AG04449 (cell line): Measurements from ENCODE around the gene MFAP2.

Experiments used
- CTCF ChIA-PET: fragments of 350-600 bp; formaldehyde crosslinking; extraction: SDS; loops from one replicate; lab custom pipeline; 2021; ENCODE audit warnings: antibody characterized with exemption; lab: Yijun Ruan, JAX
- POLR2A ChIA-PET: fragments of 400-600, 350-600 bp; formaldehyde crosslinking; extraction: SDS; loops from one replicate; lab custom pipeline; 2020; ENCODE audit warnings: antibody characterized with exemption, inconsistent platforms; lab: Yijun Ruan, JAX
- DNase-seq: peaks from one replicate; pipeline ENCODE4 v3.0.0-alpha.2; 2010; ENCODE audit warnings: low read depth, low spot score
- H3K4me3 ChIP-seq: 2 replicates; pipeline ENCODE4 v1.5.1; 2011; ENCODE audit warnings: low read depth, mild to moderate bottlenecking, control low read depth, low read length
- TF ChIP-seq, protein P1 (sequence below): IDR thresholded peaks from one replicate; pipeline ENCODE4 v1.5.1; 2011; ENCODE audit warnings: mild to moderate bottlenecking, moderate library complexity, low read length, control low read depth, inconsistent platforms; ENCODE audit not compliant: insufficient read depth; ENCODE audit errors: missing control alignments

The MFAP2 gene, protein sequence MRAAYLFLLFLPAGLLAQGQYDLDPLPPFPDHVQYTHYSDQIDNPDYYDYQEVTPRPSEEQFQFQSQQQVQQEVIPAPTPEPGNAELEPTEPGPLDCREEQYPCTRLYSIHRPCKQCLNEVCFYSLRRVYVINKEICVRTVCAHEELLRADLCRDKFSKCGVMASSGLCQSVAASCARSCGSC

DNA sequence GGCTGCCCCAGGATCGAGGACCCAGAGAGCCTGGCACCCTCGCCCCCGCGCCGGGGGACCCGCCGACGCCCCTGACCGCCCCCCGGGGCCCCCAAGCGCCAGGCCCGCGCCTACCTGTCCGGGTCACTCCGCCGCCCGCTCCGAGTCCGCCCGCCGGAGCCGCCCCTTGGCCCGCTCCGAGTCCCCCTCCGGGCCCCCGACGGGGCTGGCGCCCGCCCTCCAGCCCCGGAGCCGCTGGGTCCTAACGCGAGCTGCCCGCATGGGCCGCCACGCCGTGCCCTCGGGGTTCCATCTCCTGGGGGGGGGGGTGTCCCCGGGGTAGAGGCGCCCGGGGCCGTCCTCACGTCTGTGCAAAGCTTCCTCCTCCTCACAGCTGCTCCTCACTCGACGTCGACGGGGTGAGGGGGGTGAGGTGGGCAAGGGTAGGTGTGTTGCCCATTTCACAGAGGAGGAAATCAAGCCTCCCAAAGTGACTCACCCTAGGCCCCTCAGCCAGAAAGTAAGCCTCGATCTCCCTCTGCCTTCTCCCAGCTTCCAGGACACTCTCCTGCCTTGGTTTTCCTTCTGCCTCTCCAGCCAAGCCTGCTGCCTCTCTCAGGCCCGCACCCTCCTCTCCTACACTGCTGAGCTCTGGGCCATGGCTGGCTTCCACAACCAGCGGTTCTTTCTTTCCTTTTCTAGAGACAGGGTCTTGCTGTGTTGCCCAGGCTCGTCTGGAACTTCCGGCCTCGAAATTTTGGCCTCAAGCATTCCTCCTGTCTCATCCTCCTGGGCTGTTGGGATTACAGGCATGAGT is at the start of gene MFAP2:
TSS of gene MFAP2 (minus strand) at position 148 of the 796 bp plus-strand sequence. CDS start 2,347 bp downstream, outside the sequence.
- H3K4me3 ChIP-seq = peak within 1 kb of the TSS; percentile 76

DNA sequence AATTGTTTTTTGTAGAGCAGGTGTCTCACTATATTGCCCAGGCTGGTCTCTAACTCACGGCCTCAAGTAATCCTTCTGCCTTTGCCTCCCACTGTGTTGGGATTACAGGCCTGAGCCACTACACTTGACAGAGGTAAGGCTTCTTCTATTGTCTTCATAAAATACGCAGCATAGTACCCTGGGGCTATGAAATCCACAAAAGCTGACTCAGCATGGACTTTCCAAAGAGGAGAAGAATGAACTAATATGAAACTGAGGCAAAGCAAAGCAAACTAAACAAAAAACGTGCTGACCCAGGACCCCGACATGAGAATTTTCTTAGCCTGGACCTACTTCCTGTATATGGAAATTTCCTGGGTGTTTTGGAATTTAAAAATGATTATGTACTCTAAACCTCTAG is 49.8 kb upstream of the MFAP2 start:
- TF ChIP-seq, protein P1, sequence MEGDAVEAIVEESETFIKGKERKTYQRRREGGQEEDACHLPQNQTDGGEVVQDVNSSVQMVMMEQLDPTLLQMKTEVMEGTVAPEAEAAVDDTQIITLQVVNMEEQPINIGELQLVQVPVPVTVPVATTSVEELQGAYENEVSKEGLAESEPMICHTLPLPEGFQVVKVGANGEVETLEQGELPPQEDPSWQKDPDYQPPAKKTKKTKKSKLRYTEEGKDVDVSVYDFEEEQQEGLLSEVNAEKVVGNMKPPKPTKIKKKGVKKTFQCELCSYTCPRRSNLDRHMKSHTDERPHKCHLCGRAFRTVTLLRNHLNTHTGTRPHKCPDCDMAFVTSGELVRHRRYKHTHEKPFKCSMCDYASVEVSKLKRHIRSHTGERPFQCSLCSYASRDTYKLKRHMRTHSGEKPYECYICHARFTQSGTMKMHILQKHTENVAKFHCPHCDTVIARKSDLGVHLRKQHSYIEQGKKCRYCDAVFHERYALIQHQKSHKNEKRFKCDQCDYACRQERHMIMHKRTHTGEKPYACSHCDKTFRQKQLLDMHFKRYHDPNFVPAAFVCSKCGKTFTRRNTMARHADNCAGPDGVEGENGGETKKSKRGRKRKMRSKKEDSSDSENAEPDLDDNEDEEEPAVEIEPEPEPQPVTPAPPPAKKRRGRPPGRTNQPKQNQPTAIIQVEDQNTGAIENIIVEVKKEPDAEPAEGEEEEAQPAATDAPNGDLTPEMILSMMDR = no peak
- ChIA-PET CTCF (interaction anchor here (1.2 kb wide), 1 partner anchor 78 kb away, joined by 4 read pairs; no protein-coding TSS in a partner anchor), POLR2A (no interaction called here)
- no peak overlapping the region for H3K4me3 ChIP-seq
- DNase-seq = no peak

More for the DNA sequence above, at the start of gene MFAP2:
- ChIA-PET POLR2A (interaction anchor here (0.6 to 1.7 kb wide), 7 partner anchors 8 to 816 kb away, joined by 3 to 8 read pairs (median 3); no protein-coding TSS in a partner anchor), CTCF (interaction anchor here (0.5 to 5.5 kb wide), 4 partner anchors 13 to 65 kb away, joined by 3 to 38 read pairs (median 8); no protein-coding TSS in a partner anchor)
- TF ChIP-seq, protein P1 = no peak
- no peak for DNase-seq

DNA sequence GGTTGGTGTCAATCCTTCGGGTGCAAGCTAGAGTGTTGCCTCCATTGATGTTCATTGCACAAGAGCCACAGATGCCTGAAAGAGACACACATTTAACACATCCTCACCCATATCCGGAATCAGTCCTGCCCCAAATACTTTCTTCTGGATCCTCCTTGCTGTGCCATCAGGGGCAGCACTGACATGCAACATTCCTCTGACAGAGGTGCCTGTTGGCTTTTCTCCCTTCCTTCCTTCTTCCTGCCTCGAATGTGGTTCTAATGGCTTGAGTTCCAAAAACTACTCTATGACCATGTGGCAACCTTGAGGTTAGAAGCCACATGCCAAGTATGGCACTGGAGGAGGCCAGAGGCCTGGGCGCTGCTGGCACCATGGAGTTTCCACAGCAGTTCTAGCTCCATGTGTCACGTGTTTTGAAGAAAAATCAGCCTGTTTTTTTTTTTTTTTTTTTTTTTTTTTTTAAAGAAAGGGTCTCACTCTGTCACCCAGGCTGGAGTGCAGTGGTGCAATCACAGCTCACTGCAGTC is 48.3 kb upstream of the MFAP2 start:
- no peak for DNase-seq
- H3K4me3 ChIP-seq = no peak overlapping the region
- ChIA-PET CTCF (interaction anchor here (0.7 to 2.1 kb wide), 4 partner anchors 15 to 408 kb away, joined by 3 to 5 read pairs (median 3); no protein-coding TSS in a partner anchor), POLR2A (interaction anchor here (0.7 kb wide), 1 partner anchor 71 kb away, joined by 3 read pairs; no protein-coding TSS in a partner anchor)
- TF ChIP-seq, protein P1 = no peak

DNA sequence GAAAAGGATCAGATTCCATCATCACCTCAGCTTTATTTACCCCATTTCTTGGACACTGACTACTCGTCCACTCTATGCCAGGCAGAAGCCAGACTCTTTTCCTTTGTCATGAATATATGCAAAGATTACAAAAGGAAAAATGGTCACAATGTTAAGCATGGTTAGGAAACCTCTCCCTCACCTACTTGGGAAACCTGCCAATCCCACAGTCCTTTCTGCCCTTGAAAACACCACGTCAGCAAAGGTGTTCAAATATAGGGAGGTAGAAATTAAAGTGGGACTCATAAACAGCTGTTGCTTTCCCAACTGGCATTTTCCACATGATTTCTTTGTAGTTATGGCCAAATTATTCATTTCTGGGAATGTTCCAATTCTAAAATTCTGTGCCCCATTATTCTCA is 47.5 kb upstream of the MFAP2 start:
- ChIA-PET CTCF (interaction anchor here (1.2 to 2.1 kb wide), 5 partner anchors 14 to 407 kb away, joined by 3 to 5 read pairs (median 3); no protein-coding TSS in a partner anchor), POLR2A (no interaction called here)
- H3K4me3 ChIP-seq = no peak overlapping the region
- TF ChIP-seq, protein P1 = no peak
- DNase-seq = no peak

DNA sequence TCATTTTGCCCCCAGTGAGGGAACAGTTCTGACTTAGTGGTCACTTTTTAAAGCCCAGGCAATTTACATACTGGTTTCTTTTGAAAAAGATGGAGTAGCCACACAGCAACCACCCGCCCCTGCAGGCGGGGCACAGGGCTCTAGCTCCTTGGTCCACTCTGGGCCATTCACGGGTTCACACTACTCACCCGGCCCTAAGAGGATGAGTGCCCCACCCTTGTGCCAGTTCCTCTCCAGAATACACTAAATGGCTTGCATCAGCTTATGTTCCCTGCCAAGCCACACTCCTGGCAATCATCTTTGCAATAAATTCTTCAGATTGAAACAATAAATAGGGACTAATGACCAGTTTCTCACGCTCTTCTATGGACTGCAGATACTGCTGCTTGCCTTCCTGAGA is 47.0 kb upstream of the MFAP2 start:
- ChIA-PET POLR2A (no interaction called here), CTCF (interaction anchor here (1.2 to 2.1 kb wide), 4 partner anchors 14 to 407 kb away, joined by 3 to 5 read pairs (median 3); no protein-coding TSS in a partner anchor)
- no peak for DNase-seq
- H3K4me3 ChIP-seq = no peak overlapping the region
- TF ChIP-seq, protein P1 = no peak
